Stimulated activated CD4-positive, alpha-beta T cell treated with anti-CD3 and anti-CD28 coated beads, Interleukin-2, amount 100 ng/mL, for 24 hours (primary cell): Measurements from ENCODE around the gene VPREB3.

Experiments
- DNase-seq, 2 donors: peaks; one replicate each; pipeline ENCODE4 v3.0.0-alpha.2; 2020

The VPREB3 gene

DNA sequence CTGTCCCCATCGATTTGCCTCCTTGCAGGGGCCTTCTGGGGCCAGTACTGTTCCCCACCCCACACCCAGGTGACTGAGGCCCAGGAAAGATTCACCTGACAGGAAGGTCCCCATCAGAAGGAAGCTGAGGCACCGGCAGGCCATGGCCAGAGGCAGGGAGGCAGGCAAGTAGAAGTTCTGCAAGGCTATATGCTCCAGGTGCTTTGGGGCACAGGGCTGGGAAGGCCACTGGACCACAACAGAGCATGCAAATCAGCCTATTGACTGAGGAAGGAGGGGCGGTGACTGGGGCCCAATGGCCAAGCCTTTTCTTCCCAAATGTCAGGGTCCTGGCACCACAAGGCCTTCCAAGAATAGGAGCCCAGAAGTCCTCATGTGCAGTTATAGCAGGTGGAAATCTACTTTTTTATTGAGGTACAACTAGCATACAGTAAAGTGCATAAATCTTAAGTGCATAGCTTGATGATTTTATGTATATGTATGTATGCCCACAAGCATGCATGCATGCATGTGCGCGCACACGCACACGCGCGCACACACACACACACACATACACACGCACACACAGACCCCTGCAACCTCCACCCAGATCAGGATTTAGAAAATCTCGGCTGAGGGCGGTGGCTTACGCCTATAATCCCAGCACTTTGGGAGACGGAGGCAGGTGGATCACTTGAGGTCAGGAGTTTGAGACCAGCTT, at the start of gene VPREB3:
Gene VPREB3 (minus strand): TSS at position 206 of the 700 bp plus-strand sequence. CDS start 62 bp downstream, at position 144.
- no peak for DNase-seq

DNA sequence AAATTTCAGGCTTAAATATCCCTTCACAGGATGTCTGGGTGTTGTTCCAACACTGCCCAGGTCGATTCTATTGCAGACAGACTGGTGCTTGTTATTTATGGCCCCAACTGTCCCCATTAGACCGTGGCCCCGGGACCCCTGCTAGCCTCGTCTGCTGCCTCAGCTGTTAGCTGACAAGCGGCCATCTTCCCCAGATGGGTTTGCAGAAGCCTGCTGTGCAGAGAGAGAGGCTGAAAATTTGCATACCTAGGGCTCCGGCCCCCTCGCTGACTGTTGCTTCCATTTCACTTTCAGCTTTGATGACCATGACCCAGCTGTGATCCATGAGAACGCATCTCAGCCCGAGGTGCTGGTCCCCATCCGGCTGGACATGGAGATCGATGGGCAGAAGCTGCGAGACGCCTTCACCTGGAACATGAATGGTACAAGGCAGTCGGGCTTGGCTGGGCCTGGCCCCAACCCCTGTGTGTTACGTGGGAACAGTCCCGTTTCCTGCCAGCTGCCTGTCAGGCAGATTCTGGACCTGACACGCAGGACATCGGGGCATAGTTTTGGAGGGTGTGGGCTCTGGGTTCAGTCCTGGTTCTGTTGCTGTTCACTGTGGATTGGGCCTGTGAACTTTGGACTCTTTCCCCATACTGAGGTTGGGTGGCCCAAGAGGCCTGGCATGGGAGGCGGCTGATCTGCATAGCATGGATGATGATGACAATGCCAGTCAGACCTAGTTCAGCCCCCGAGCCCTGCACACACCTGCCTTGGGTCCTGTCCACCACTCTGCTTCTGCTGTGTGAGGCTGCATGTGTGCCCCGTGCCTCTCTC, 49.0 kb upstream of the VPREB3 start:
- DNase-seq = no peak

DNA sequence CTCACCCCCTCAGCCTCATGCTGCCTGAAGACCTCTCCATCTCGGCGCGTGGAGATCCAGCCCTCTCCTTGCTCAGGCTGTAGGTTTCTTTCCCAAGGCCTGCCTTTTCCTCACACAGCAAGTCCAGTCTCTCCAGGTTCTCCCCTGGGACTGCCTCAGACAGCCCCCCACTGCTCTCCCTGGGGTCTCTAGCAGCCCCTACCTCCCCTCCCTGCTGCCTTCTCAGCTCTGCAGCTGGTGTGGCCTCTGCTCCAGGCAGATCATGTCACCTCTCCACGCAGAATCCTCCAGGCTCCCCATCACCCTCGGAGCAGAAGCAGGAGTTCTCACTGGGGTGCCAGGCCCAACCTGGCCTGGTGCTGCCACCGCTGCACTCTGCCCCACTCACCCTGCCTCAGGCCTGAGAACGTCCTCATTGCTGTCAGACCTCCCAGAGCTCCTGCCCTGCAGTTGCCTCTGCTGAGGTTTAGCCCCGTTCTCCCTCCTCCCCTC, 47.7 kb upstream of the VPREB3 start:
- no peak for DNase-seq

DNA sequence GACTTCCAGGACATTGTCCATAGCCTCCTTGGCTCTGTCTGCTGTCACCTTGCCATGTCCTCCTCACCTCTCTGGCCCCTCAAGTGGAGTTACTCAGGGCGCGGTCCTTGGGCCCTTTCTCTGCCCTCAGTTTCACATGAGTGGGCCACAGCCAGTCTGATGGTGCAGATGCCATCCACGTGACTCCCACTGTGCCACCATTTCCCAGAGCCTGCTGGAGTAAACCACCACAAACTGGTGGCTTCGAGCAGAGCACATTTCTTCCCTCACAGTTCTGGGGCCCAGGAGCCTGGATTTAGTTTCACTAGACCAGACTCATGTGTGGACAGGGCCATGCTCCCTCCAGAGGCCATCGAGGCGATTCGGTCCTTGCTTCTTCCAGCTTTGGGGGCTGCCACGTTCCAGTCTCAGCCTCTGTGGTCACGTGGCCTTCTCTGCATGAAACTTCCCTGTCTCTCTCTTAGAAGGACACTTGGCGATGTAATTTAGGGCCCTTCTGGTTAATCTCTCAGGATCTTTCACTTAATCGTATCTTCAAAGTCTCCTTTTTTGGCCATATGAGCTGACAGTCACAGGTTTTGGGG, 47.1 kb upstream of the VPREB3 start:
- DNase-seq = no peak

GRCh38 chr22:23800297-23801237, 46.3 kb upstream of the VPREB3 start:
- DNase-seq = no peak

DNA sequence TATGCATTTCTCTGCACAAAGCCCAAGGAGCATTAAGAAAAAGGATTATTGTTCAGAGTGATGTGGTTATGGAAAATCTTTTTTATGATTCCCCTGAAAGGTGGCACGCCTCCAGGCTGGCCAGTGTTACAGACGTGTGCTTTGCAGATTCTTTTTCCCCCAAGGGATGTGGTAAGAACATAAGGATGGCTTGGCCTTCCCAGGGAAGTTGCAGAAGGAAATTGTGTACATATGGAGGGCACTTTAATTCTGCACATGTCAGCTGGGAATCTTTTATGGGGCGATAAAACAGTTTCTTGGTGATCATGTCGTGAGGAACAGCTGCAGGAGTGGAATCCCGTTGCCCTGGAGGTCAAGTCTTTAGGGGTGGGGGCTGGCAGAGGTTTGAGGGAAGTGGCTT, 42.2 kb upstream of the VPREB3 start:
- no peak for DNase-seq

DNA sequence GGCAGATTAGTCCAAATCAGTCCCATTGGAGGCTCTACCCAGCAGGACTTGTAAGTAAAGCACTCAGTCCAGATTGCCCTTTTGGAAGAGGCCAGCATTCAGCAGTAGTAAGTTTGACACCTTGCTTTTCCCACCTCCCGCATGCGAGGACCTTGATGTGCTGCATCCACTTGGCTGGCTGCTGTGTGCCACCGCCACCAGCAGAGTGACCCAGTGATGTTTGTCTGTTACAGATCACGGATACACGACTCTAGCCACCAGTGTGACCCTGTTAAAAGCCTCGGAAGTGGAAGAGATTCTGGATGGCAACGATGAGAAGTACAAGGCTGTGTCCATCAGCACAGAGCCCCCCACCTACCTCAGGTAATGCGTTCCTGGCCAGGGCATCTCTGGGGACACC, 39.1 kb upstream of the VPREB3 start:
- no peak for DNase-seq

GRCh38 chr22:23791738-23792645, 37.8 kb upstream of the VPREB3 start:
- DNase-seq = no peak

GRCh38 chr22:23790819-23791737, 36.9 kb upstream of the VPREB3 start:
- no peak for DNase-seq

DNA sequence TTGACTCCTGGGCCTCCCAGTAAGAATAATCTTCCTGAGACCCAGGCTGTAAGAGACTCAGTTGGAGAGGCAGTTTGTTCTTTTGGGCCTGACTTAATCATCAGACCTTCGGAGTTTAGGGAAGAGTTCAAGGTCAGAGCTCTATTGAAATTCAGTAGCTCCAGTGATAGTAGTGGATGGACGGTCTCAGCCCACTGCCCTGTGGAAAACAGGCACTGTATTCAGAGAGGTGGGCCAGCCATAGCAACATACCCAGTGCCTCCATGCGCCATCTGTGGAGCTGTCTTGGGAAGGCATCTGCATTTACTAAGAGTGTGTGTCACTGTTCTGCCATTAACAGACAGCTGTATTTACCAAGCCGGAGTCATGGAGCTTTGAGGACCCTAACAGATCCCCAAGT, 35.4 kb upstream of the VPREB3 start:
- DNase-seq = no peak

DNA sequence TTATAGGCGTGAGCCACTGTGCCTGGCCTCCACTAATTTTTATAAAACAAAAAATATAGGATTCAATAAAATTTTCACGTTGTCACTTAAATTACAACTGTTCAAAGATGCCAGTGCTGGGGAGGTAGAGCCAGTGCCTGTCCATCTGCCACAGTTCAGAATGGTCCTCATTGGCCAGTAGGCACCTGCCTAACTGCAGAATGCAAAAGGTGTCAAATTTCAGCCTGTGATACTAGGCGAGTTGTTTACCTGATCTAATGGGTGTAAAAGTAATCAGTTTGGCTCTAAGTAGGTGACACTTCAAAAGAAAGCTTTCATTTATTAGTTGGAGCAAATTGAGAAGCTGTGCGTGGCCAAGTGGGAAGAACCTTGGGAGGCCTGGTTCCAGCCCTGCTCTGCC, 34.9 kb upstream of the VPREB3 start:
- no peak for DNase-seq

- DNase-seq = no peak
Observed at GRCh38 chr22:23787910-23788309, 33.7 kb upstream of the VPREB3 start.

- DNase-seq = no peak
Observed at GRCh38 chr22:23787600-23787896, 33.3 kb upstream of the VPREB3 start.

GRCh38 chr22:23786752-23787599, 32.8 kb upstream of the VPREB3 start, which contains the start of gene SMARCB1:
Gene SMARCB1 (plus strand): TSS chr22:23786966. CDS start chr22:23787170, 204 bp downstream.
- peak; percentile 91 for DNase-seq

DNA sequence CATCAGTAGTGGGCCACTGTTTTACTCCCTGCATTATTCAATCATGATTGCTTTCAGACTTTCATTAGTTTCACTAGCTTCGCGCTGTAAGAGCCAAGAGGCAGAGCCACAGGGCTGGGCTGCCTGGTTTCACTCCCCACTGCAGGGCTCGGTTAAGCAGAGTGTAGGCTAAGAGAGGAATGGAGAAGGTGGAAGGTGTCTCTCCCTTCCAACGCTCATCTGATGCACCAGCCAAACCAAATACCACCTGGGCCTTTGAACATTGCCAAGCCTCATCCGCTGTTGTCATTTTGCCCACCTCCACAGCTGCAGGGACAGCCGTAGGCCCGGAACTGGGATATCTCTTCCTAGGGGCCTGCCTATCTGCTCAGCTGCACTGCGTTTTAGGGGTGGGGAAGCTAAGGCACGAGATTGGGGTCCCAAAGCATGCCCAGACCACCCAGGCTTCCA, 32.1 kb upstream of the VPREB3 start:
- DNase-seq = no peak

- DNase-seq = no peak
Observed at GRCh38 chr22:23784215-23784732, 30.0 kb upstream of the VPREB3 start.

- no peak for DNase-seq
Observed at GRCh38 chr22:23783265-23784150, 29.3 kb upstream of the VPREB3 start.

- no peak for DNase-seq
Observed at GRCh38 chr22:23782703-23783102, 28.5 kb upstream of the VPREB3 start.
